GM21526 (cell line): ENCODE results near the gene IFT22.
"Not testable (repeated sequence)": the region's sequence is repeated elsewhere in the genome, so short reads cannot be mapped to it uniquely, and the experiment has no call there.

Experiments
- ATAC-seq: cut with Tn5 transposase; IDR thresholded peaks from one replicate; pipeline ENCODE4 v1.9.1; 2021; ENCODE audit warnings: moderate library complexity; ENCODE audit not compliant: unreplicated experiment, low FRiP score

IFT22 gene

GRCh38 chr7:101285171-101285570 lies 36.4 kb downstream of the IFT22 start:
- no peak for ATAC-seq

- ATAC-seq, result not testable (repeated sequence)
Observed at GRCh38 chr7:101280912-101281311, 40.7 kb downstream of the IFT22 start.

- ATAC-seq, result no peak
Observed at GRCh38 chr7:101278461-101279292, 42.9 kb downstream of the IFT22 start.

GRCh38 chr7:101277155-101277554 lies 44.5 kb downstream of the IFT22 start:
- ATAC-seq, result no peak

- ATAC-seq, result no peak
Observed at GRCh38 chr7:101273206-101273605, 48.4 kb downstream of the IFT22 start.

GRCh38 chr7:101271021-101271420 lies 50.6 kb downstream of the IFT22 start:
- no peak for ATAC-seq

GRCh38 chr7:101269664-101270063 lies 51.9 kb downstream of the IFT22 start:
- ATAC-seq, result no peak

- ATAC-seq, result no peak
Observed at GRCh38 chr7:101265622-101266516, 55.7 kb downstream of the IFT22 start.

GRCh38 chr7:101264102-101264706 lies 57.4 kb downstream of the IFT22 start:
- not testable (repeated sequence) for ATAC-seq
